GM19239 (cell line): ENCODE measurements around the gene DDIT3.

Experiments used
- DNase-seq: peaks from one replicate; pipeline ENCODE4 v3.0.0; 2011; ENCODE audit warnings: low spot score; ENCODE audit not compliant: insufficient read length
- FAIRE-seq: peaks from 2 replicates; lab custom pipeline; 2011; peaks lifted over from hg19 to GRCh38; lab: Jason Lieb, UNC

Gene DDIT3

DNA sequence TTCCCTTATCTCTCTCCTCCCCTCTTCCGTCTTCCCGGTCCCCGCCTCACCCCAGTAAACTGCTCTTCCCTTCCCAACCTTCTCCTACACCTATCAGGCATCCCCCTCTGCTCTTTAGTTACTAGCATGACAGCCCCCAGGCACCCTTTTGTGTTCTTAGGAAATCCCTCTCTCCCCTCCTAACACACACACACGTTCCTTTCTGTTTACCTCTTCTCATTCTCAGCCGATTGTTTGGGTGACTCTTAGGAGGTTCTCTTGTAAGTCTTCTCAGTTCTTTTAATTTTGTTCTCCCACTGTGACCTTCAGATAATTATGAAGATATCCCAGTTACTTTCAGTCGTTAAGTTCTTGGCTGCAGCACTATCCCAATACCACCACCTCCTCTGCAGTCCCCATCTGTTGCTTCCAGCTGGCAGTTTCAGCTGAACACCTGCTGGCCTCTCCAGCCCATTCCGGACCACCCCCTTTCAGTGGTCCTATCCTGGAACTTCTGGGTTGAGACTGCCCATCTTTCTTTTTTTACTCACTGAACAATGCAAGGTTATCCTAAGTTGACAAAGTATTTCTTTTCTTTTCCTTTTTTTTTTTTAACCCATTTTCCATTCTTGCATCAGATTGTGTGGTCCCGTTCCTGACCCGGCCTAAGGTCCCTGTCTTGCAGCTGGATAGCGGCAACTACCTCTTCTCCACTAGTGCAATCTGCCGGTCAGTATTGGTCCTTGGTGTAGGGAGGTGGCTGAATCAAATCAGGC, 31.7 kb downstream of the DDIT3 start:
- FAIRE-seq (no peak), DNase-seq (no peak)

DNA sequence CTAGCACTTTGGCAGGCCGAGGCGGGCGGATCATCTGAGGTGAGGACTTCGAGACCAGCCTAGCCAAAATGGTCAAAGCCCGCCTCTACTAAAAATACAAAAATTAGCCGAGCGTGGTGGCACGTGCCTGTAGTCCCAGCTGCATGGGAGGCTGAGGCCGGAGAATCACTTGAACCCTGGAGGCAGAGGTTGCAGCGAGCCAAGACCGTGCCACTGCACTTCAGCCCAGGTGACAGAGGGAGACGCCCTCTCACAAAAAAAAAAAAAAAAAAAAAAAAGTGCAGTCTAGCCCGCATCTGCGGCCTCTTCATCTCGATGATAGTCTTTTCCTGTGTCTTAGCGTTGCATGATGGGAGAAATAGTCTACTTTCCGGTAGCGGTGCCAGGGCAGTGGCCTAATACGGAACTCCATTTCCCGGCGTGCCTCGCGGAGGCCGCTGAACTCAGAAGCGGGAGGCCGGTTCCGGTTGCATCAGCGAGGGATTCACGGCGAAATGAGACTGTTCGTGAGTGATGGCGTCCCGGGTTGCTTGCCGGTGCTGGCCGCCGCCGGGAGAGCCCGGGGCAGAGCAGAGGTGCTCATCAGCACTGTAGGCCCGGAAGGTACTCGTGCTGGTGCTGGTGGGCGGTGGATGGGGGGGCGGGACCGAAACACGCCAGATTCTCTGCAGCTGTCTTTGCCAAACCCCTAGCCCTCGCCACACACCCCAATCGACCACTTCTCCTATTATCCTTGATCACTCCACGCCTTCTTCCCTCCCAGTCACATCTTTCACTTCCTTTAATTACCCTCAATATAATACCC, 32.5 kb downstream of the DDIT3 start, which contains the start of gene MARS1:
TSS of gene MARS1 (plus strand) at position 472 of the 805 bp plus-strand sequence. CDS start at position 495, 23 bp downstream.
- FAIRE-seq, result peak; percentile 87
- peak; percentile 90 for DNase-seq

GRCh38 chr12:57487055-57487596, 33.2 kb downstream of the DDIT3 start:
- DNase-seq, result no peak
- FAIRE-seq, result no peak

- DNase-seq, result no peak
- no peak for FAIRE-seq
Measured at GRCh38 chr12:57485695-57486094, 34.6 kb downstream of the DDIT3 start.

DNA sequence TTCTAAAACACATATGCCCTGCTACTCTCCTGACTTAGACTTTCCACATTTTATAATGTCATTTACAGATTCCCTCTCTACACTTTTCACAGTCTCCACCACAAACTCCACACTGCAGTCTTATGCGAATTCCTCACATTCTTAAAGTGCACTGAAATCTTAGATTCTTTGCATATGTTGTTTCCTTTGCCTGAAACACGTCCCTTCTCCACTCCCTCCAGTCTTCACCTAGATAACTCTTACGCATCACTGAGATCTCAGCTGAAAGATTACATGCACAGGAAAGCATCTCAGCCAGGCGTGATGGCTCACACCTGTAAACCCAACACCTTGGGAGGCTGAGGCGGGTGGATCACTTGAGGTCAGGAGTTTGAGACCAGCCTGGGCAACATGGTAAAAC, 36.8 kb downstream of the DDIT3 start:
- no peak for FAIRE-seq

GRCh38 chr12:57481671-57482070, 38.6 kb downstream of the DDIT3 start:
- DNase-seq (no peak), FAIRE-seq (peak; percentile 18)

More for the DNA sequence above, 36.8 kb downstream of the DDIT3 start:
- no peak for DNase-seq

DNA sequence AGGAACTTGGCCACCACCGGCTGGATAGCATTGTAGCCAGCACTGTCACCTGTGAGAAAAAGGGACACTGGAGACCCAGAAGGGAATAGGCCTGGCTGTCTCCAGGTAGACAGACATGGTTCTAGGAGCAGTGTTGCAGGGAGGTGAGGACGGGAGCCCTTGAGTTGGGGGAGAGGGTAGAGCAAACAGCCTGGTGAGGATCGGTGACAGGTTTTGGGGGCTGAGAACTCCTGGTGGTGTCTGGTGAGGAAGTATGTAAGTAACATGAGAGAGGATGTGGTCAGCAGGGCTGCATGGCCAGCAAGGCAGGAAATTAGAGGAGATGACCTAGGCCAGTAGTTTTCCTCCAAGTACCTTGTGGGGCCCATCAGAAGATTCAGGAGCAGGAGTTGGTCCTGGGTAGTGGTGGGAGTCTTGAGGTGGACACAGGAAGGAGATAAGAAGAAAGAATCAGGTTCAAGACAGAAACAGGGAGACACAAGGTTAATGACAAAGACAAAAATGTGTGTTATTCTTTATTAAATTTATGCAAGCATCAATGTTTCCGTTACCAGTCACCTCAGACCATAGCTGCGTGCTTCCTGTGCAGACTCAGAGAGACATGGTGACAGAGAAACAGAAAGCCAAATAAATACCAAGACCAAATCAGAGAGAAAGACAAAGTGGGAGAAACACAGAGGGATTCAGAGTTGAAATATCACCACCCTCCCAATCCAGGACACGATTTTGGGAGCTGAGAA, 40.8 kb downstream of the DDIT3 start, which contains the start of gene ARHGAP9:
TSS of gene ARHGAP9 (minus strand) at position 491 of the 740 bp plus-strand sequence. CDS start at position 31, 460 bp downstream.
- FAIRE-seq, result peak; percentile 92
- DNase-seq, result no peak

DNA sequence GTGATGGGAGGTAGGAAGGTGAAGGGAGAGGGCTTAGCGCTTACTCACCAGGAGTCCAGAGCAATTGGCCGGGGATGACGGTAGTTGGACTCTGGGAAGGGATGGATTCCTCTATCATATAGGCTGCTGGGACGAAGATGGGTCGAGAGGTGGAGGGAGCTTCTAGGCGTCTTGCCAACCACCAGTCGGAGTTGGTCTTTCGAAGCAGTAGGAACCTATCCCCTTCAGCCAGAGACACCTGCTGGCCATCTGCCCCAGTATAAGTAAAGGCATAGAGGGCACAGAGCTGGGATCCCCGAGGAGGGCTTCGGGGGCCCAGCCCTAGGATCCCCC, 41.3 kb downstream of the DDIT3 start:
- FAIRE-seq (peak; percentile 39), DNase-seq (no peak)

DNA sequence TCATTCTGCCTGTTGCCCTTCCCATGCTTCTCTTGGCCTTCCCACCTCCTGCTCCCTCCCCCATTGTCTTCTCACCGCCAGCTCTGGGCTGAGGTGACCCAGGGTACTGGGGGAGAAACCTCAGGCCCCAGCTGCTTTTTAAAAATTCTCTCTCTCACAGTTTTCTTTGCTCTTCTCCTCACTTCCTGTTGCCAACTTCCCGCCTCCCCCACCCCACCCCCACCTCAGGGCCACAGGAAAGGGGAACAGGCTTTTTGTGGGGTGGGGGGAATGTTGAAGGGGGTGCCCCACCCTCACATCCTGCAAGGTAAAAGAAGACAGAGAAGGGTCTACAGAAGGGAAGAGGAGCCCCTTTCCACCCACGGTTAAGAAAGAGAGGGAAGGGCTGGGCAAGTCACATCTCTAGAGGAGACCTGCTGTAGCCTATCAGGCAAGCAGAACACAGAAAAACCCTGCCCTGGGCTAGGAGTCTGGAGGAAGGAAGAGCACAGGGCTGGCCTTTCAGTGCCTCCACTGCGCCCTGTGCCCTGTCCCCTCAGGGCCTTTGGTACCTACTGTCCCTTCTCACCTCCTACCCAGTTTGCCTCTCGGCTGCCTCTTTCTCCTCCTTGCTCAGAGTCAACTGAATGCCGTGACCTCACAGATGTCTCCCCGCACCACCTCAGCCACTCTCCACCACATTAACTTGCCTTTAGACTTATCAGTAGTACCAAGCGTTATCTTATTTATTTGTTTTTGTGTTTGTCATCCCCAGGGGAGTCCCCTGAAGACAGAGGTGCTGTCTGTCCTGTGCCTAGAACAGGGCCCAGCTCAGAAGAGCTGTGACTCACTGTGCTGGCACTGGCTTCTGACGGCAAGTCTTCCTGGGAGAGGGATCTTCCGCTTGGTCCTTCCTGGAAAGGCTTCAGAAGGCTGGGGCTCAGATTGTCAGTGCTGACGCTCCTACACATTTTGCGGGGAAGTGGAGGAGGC, 42.3 kb downstream of the DDIT3 start:
- DNase-seq (no peak), FAIRE-seq (peak; percentile 98)

GRCh38 chr12:57476993-57477709, 43.2 kb downstream of the DDIT3 start:
- DNase-seq, result no peak
- FAIRE-seq, result peak; percentile 80

- FAIRE-seq (peak; percentile 83), DNase-seq (peak; percentile 75)
Measured at GRCh38 chr12:57476162-57476992, 43.9 kb downstream of the DDIT3 start.

- FAIRE-seq, result peak; percentile 14
Measured at GRCh38 chr12:57475271-57476161, 44.8 kb downstream of the DDIT3 start.

DNA sequence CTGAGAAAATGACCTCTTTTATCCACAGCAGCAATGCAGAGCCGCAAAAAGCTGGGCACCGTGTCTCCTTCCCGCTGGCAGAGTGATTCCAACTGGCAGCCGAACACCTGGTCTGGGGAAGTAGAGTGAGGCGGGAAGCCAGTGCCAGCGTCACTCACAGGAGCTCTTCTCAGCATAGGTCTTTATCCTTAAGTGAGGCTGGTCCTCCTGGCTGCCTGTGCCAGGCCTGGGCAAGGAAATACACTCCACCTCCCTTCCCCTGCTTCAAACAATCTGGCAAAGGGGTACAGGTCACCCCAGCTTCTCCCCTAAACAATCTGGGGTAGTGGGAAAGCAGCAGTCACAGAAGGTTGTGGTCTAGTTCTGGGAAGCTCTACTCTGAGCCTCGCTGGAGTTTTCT, 45.5 kb downstream of the DDIT3 start:
- no peak for DNase-seq
- no peak for FAIRE-seq

More at GRCh38 chr12:57475271-57476161, 44.8 kb downstream of the DDIT3 start:
- no peak for DNase-seq

DNA sequence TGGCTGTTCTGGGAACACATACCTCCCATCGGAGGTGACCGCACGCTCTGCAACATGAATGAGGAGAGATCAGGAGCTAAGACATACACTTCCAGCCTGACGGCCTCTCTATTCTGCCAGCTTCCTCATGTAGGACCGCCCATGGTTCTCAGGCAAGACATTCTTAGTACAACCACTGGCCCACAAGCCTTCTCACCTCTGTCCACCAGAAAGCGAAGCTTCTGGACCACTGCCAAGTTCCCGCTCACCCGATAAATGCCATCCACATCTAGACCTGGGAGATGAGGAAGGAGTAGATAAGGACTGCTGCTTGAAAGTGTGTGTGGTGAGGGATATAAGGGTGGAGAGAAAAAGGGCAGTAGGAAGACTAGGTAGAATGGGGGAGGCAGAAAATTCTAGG, 45.9 kb downstream of the DDIT3 start:
- DNase-seq, result no peak
- FAIRE-seq, result no peak

DNA sequence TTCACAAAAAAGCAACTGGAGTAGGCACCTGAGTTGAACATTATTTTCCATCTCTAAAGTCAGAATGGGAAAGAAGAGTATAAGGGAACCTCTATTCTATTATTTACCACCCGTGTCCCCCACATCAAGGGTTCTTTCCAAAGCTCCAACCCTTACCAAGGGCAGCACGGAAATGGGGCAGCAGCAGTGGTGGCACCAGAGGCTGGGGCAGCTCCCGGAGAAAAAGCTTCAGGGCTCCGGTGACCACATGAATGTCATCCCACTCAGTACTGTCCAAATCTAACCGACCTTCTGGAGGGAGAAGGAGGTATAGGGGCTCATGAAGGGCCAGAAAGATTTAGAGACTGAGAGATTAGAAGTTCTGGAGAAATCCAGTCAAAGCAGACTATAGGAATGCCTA, 46.4 kb downstream of the DDIT3 start:
- FAIRE-seq (no peak), DNase-seq (no peak)

GRCh38 chr12:57473392-57473791, 46.9 kb downstream of the DDIT3 start:
- FAIRE-seq (no peak), DNase-seq (no peak)

DNA sequence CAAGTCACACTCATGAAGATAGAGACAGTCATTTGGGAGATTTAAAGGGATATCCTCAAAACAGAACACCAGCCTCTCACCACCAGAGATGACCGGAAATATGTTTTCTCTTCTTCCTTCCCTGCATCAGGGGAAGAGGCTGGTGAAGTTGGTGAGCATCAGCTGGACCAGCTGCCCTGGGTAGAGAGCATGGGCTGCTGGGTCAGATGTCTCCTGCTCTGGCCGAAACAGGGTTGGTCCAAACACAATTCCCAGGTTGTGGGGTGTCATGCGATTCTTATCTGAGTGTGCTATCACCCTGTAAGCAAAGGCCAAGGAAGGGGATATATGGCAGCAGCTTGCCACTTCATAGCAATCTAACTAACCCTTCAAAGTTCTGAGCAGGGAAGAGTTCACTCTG, 47.9 kb downstream of the DDIT3 start:
- no peak for DNase-seq

More for the DNA sequence above, 47.9 kb downstream of the DDIT3 start:
- no peak for FAIRE-seq
